ENCODE results near the gene TAX1BP1. TPM values are rescaled to one million over a fixed set of nuclear protein-coding genes. Genes with fewer than 3 reads are reported as not detected.

Gene TAX1BP1
- total and polyA plus RNA-seq, 2 experiments from 2014 or later: 56.5 to 87.9 TPM

DNA sequence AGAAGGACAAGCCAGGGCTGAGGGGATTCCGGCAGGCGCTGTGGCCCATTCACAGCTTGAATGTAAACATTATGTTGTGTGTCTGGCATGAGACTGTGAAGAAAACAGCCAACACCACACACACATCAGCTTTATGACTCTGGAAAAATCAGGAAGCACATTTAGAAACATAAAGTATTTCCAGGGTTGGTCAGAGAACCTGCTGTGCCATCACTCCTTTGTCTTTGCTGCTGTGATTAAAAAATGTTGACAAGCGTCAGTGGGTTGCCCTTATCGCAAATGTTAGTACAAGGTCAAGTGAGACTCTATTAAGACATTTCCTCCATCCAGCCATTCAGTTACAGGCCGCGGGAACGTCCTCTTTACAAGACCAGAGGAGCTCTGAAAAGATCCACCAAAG is 95.4 kb downstream of the TAX1BP1 start (continued):
- TF ChIP-seq, protein P1, sequence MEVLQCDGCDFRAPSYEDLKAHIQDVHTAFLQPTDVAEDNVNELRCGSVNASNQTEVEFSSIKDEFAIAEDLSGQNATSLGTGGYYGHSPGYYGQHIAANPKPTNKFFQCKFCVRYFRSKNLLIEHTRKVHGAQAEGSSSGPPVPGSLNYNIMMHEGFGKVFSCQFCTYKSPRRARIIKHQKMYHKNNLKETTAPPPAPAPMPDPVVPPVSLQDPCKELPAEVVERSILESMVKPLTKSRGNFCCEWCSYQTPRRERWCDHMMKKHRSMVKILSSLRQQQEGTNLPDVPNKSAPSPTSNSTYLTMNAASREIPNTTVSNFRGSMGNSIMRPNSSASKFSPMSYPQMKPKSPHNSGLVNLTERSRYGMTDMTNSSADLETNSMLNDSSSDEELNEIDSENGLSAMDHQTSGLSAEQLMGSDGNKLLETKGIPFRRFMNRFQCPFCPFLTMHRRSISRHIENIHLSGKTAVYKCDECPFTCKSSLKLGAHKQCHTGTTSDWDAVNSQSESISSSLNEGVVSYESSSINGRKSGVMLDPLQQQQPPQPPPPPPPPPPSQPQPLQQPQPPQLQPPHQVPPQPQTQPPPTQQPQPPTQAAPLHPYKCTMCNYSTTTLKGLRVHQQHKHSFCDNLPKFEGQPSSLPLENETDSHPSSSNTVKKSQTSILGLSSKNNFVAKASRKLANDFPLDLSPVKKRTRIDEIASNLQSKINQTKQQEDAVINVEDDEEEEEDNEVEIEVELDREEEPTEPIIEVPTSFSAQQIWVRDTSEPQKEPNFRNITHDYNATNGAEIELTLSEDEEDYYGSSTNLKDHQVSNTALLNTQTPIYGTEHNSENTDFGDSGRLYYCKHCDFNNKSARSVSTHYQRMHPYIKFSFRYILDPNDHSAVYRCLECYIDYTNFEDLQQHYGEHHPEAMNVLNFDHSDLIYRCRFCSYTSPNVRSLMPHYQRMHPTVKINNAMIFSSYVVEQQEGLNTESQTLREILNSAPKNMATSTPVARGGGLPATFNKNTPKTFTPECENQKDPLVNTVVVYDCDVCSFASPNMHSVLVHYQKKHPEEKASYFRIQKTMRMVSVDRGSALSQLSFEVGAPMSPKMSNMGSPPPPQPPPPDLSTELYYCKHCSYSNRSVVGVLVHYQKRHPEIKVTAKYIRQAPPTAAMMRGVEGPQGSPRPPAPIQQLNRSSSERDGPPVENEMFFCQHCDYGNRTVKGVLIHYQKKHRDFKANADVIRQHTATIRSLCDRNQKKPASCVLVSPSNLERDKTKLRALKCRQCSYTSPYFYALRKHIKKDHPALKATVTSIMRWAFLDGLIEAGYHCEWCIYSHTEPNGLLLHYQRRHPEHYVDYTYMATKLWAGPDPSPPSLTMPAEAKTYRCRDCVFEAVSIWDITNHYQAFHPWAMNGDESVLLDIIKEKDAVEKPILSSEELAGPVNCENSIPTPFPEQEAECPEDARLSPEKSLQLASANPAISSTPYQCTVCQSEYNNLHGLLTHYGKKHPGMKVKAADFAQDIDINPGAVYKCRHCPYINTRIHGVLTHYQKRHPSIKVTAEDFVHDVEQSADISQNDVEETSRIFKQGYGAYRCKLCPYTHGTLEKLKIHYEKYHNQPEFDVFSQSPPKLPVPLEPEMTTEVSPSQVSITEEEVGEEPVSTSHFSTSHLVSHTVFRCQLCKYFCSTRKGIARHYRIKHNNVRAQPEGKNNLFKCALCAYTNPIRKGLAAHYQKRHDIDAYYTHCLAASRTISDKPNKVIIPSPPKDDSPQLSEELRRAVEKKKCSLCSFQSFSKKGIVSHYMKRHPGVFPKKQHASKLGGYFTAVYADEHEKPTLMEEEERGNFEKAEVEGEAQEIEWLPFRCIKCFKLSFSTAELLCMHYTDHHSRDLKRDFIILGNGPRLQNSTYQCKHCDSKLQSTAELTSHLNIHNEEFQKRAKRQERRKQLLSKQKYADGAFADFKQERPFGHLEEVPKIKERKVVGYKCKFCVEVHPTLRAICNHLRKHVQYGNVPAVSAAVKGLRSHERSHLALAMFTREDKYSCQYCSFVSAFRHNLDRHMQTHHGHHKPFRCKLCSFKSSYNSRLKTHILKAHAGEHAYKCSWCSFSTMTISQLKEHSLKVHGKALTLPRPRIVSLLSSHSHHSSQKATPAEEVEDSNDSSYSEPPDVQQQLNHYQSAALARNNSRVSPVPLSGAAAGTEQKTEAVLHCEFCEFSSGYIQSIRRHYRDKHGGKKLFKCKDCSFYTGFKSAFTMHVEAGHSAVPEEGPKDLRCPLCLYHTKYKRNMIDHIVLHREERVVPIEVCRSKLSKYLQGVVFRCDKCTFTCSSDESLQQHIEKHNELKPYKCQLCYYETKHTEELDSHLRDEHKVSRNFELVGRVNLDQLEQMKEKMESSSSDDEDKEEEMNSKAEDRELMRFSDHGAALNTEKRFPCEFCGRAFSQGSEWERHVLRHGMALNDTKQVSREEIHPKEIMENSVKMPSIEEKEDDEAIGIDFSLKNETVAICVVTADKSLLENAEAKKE (CRISPR knock-in tag; IDR thresholded peaks at IDR 0.05): no peak
- TF ChIP-seq, protein P2, sequence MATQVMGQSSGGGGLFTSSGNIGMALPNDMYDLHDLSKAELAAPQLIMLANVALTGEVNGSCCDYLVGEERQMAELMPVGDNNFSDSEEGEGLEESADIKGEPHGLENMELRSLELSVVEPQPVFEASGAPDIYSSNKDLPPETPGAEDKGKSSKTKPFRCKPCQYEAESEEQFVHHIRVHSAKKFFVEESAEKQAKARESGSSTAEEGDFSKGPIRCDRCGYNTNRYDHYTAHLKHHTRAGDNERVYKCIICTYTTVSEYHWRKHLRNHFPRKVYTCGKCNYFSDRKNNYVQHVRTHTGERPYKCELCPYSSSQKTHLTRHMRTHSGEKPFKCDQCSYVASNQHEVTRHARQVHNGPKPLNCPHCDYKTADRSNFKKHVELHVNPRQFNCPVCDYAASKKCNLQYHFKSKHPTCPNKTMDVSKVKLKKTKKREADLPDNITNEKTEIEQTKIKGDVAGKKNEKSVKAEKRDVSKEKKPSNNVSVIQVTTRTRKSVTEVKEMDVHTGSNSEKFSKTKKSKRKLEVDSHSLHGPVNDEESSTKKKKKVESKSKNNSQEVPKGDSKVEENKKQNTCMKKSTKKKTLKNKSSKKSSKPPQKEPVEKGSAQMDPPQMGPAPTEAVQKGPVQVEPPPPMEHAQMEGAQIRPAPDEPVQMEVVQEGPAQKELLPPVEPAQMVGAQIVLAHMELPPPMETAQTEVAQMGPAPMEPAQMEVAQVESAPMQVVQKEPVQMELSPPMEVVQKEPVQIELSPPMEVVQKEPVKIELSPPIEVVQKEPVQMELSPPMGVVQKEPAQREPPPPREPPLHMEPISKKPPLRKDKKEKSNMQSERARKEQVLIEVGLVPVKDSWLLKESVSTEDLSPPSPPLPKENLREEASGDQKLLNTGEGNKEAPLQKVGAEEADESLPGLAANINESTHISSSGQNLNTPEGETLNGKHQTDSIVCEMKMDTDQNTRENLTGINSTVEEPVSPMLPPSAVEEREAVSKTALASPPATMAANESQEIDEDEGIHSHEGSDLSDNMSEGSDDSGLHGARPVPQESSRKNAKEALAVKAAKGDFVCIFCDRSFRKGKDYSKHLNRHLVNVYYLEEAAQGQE (IDR thresholded peaks at IDR 0.05; ENCODE audit: unreplicated experiment): no peak
- no peak for TF ChIP-seq POLR2AphosphoS5 (IDR thresholded peaks at IDR 0.05; ENCODE audit: low read depth)

DNA sequence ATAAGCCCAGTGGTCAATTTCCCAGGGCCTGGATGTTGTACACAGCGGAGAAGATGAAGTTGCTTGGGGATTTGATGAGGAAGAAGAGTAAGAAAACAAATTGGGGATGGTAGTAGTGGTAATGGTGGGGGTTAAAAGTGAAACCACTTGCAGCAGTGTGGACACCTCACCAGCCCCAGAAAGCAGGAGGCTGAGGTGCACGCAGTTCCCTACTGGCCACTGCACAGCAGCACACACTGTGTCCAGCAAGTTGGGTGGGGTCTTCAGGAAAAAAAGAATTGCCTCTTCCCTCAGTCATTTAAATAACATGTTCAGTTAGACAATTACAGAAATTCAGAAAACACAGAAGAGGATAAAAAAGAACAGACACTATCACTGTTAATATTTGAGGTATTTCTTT is 96.6 kb downstream of the TAX1BP1 start:
- Histone ChIP-seq H4K20me1 (replicated peaks; ENCODE audit: insufficient read depth) (no peaks in the 10 kb centered on the region), H2AFZ (no peak overlapping the region), H3K27ac (ENCODE audit: low read depth) (no peak overlapping the region), H3K27me3 (ENCODE audit: insufficient read depth) (no peaks in the 10 kb centered on the region), H3K79me2 (replicated peaks; ENCODE audit: insufficient read depth) (no peaks in the 10 kb centered on the region), H3K4me1 (ENCODE audit: insufficient read depth) (peaks cover under 1% of the 10 kb centered on the region), H3F3A (replicated peaks; ENCODE audit: low read depth) (no peaks in the 10 kb centered on the region), H3K9me2 (ENCODE audit: insufficient read depth) (no peaks in the 10 kb centered on the region; the same call in 1 of the 2 replicates), H3K4me2 (no peak overlapping the region), H3K4me3 (no peak overlapping the region), H3K36me3 (ENCODE audit: insufficient read depth) (peaks cover 7% of the 10 kb centered on the region)
- Mint-ChIP-seq H3K27ac (no peak overlapping the region), H3K27me3 (ENCODE audit: insufficient read depth, low read depth, poor library complexity) (peaks cover 3% of the 10 kb centered on the region), H3K4me1 (peaks cover 9% of the 10 kb centered on the region), H3K4me3 (no peak overlapping the region), H3K36me3 (ENCODE audit: low read depth) (no peaks in the 10 kb centered on the region), H3K9me3 (no peaks in the 10 kb centered on the region)
- DNase-seq (ENCODE audit: low spot score) (no peak), ATAC-seq (no peak)
- TF ChIP-seq POLR2AphosphoS5 (IDR thresholded peaks at IDR 0.05; ENCODE audit: low read depth) (no peak), JUNB (IDR thresholded peaks at IDR 0.05; ENCODE audit: unreplicated experiment) (no peak), CREB1 (CRISPR knock-in tag; IDR thresholded peaks at IDR 0.05; ENCODE audit: low read depth) (no peak), STAT1 (IDR thresholded peaks at IDR 0.05; ENCODE audit: unreplicated experiment) (no peak)
- TF ChIP-seq, protein P1 (CRISPR knock-in tag; IDR thresholded peaks at IDR 0.05): no peak
